Activated CD8-positive, alpha-beta T cell treated with anti-CD3 and anti-CD28 coated beads for 36 hours (primary cell): ENCODE data around the gene TBL2. TPM values are rescaled to one million over a fixed set of nuclear protein-coding genes. Genes with fewer than 3 reads are reported as not detected.
"Not testable (repeated sequence)": the region's sequence is repeated elsewhere in the genome, so short reads cannot be mapped to it uniquely, and the experiment has no call there.

Source experiments
- ATAC-seq: fragments of 200-7000 bp; cut with Tn5 transposase; one replicate; pipeline ENCODE4 v1.10.0; 2021; ENCODE audit warnings: mild to moderate bottlenecking, moderate library complexity
- CTCF ChIA-PET: fragments of 350-600 bp; sonication (Branson Sonifier 250); formaldehyde crosslinking; loops from one replicate; lab custom pipeline; 2021; ENCODE audit warnings: antibody characterized with exemption; lab: Charles Lee
- POLR2A ChIA-PET: fragments of 350-600 bp; sonication (Branson Sonifier 250); formaldehyde crosslinking; loops from one replicate; lab custom pipeline; 2021; ENCODE audit warnings: antibody characterized with exemption; lab: Charles Lee
- DNase-seq: peaks from one replicate; pipeline ENCODE4 v3.0.0-alpha.2; 2020
- H3K27ac Mint-ChIP-seq: one replicate; pipeline ENCODE4 v1.8.0; 2021; ENCODE audit warnings: mild to moderate bottlenecking, mixed read lengths
- H3K27me3 Mint-ChIP-seq: one replicate; pipeline ENCODE4 v1.8.0; 2021; ENCODE audit warnings: mixed read lengths
- H3K36me3 Mint-ChIP-seq: one replicate; pipeline ENCODE4 v1.8.0; 2021; ENCODE audit warnings: low read depth, mixed read lengths
- H3K4me1 Mint-ChIP-seq: one replicate; pipeline ENCODE4 v1.8.0; 2021; ENCODE audit warnings: low read depth, mixed read lengths
- H3K4me3 Mint-ChIP-seq: one replicate; pipeline ENCODE4 v1.8.0; 2021; ENCODE audit warnings: mild to moderate bottlenecking, moderate library complexity, mixed read lengths
- H3K9me3 Mint-ChIP-seq: one replicate; pipeline ENCODE4 v1.8.0; 2021; ENCODE audit warnings: mixed read lengths
- intact Hi-C: fragments of 100-400 bp; cut with micrococcal nuclease; formaldehyde crosslinking; loops from one replicate; pipeline ENCODE4 v1.10.0; 2022
- total RNA-seq, 2 experiments: library from RNA; stranded (reverse); gene quantifications; one replicate each; pipeline ENCODE4 v1.2.3, GENCODE V29; 2021
- TF ChIP-seq, protein P1 (sequence below): fragments of 200-600 bp; IDR thresholded peaks from one replicate; pipeline ENCODE4 v1.8.0; 2022; ENCODE audit warnings: antibody characterized with exemption, mild to moderate bottlenecking

The TBL2 gene
- total RNA-seq, 2 experiments from 2014 or later, result 29.6 to 30.7 TPM

GRCh38 chr7:73544678-73545077 lies 33.7 kb downstream of the TBL2 start:
- Mint-ChIP-seq H3K27ac (no peak overlapping the region), H3K4me1 (peaks cover 21% of the 10 kb centered on the region), H3K27me3 (no peaks in the 10 kb centered on the region), H3K9me3 (no peaks in the 10 kb centered on the region), H3K4me3 (no peak overlapping the region), H3K36me3 (peaks cover 31% of the 10 kb centered on the region)
- intact Hi-C loops, result no loop called here
- ChIA-PET POLR2A (interaction anchor here (0.6 to 0.7 kb wide), 2 partner anchors 23 to 44 kb away, joined by 3 to 5 read pairs; no protein-coding TSS in a partner anchor), CTCF (no interaction called here)
- TF ChIP-seq, protein P1, sequence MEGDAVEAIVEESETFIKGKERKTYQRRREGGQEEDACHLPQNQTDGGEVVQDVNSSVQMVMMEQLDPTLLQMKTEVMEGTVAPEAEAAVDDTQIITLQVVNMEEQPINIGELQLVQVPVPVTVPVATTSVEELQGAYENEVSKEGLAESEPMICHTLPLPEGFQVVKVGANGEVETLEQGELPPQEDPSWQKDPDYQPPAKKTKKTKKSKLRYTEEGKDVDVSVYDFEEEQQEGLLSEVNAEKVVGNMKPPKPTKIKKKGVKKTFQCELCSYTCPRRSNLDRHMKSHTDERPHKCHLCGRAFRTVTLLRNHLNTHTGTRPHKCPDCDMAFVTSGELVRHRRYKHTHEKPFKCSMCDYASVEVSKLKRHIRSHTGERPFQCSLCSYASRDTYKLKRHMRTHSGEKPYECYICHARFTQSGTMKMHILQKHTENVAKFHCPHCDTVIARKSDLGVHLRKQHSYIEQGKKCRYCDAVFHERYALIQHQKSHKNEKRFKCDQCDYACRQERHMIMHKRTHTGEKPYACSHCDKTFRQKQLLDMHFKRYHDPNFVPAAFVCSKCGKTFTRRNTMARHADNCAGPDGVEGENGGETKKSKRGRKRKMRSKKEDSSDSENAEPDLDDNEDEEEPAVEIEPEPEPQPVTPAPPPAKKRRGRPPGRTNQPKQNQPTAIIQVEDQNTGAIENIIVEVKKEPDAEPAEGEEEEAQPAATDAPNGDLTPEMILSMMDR, result no peak
- no peak for ATAC-seq
- DNase-seq, result no peak

GRCh38 chr7:73541722-73542121 lies 36.7 kb downstream of the TBL2 start:
- no peaks in the 10 kb centered on the region for H3K9me3 Mint-ChIP-seq
- TF ChIP-seq, protein P1, result no peak
- ChIA-PET CTCF (no interaction called here), POLR2A (interaction anchor here (1.5 to 1.6 kb wide), 2 partner anchors 20 to 25 kb away, joined by 3 to 7 read pairs; partner anchors contain the start of gene BAZ1B)
- no peak overlapping the region for H3K27ac Mint-ChIP-seq
- peaks cover 44% of the 10 kb centered on the region for H3K36me3 Mint-ChIP-seq
- ATAC-seq (no peak), DNase-seq (no peak)
- H3K27me3 Mint-ChIP-seq, result no peaks in the 10 kb centered on the region
- H3K4me1 Mint-ChIP-seq, result peaks cover 5% of the 10 kb centered on the region
- intact Hi-C loops, result no loop called here
- H3K4me3 Mint-ChIP-seq, result no peak overlapping the region

DNA sequence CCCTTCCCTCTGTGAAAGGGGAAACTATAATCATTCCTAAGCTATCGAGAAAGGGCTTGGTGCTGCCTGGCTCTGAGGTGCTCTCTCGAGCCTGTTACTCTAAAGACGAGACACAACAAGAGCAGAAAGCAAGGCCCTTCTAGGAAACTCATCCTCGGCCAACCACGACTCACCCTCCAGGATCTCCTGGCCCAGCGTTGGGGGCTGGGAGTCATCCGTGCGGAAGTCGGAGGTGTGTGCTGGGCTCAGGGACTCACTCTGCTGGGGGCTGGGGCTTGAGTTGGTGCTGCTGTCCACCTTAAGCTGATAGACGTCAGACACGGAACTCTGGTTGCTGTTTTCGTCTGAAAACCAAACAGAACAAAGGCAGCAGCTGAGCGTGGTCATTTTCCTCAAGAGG lies 38.7 kb downstream of the TBL2 start:
- no peaks in the 10 kb centered on the region for H3K27me3 Mint-ChIP-seq
- H3K27ac Mint-ChIP-seq, result no peak overlapping the region
- H3K4me3 Mint-ChIP-seq, result no peak overlapping the region
- H3K4me1 Mint-ChIP-seq, result no peaks in the 10 kb centered on the region
- POLR2A ChIA-PET, result no interaction called here
- ATAC-seq (no peak), DNase-seq (no peak)
- CTCF ChIA-PET, result interaction anchor here (0.7 to 1.0 kb wide), 2 partner anchors 68 to 186 kb away, joined by 3 read pairs; no protein-coding TSS in a partner anchor
- TF ChIP-seq, protein P1, result no peak
- intact Hi-C loops, result no loop called here
- peaks cover 45% of the 10 kb centered on the region for H3K36me3 Mint-ChIP-seq
- H3K9me3 Mint-ChIP-seq, result no peaks in the 10 kb centered on the region

- H3K27me3 Mint-ChIP-seq, intact Hi-C loops, H3K4me1 Mint-ChIP-seq, H3K9me3 Mint-ChIP-seq, ATAC-seq, H3K27ac Mint-ChIP-seq, DNase-seq, H3K4me3 Mint-ChIP-seq: not testable (repeated sequence)
- CTCF ChIA-PET, result interaction anchor here (1.4 kb wide), 1 partner anchor 11 kb away, joined by 4 read pairs; no protein-coding TSS in a partner anchor
- POLR2A ChIA-PET, result interaction anchor here (1.4 to 1.5 kb wide), 2 partner anchors 10 to 11 kb away, joined by 4 read pairs; no protein-coding TSS in a partner anchor
- peaks cover 41% of the 10 kb centered on the region for H3K36me3 Mint-ChIP-seq
These were observed 39.9 kb downstream of the TBL2 start for GRCh38 chr7:73538510-73538909.

DNA sequence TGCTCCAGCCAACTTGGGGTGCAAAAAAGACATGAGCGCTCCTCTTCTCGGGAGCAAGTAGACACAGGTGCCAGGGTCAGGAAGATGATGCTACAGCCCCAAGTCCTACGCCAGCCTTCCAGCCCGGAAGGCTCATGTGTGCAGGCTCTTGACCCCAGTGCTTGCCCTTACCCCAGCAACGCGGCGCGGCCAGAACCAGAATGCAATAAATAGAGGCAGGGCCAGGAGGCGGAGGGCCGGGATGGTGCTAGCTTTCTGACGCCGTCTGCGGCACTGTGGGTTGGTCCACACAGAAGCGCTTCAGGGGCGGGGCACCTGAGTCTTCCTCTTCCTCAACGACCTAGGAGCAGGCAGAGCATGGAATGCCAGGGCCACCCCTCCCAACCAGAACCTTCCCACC lies 41.3 kb downstream of the TBL2 start:
- no peaks in the 10 kb centered on the region for H3K9me3 Mint-ChIP-seq
- POLR2A ChIA-PET, result interaction anchor here (0.8 to 2.0 kb wide), 5 partner anchors 9 to 82 kb away, joined by 3 to 9 read pairs (median 4); partner anchors contain the start of gene BAZ1B
- intact Hi-C loops, result no loop called here
- H3K27me3 Mint-ChIP-seq, result no peaks in the 10 kb centered on the region
- no peak overlapping the region for H3K4me3 Mint-ChIP-seq
- H3K4me1 Mint-ChIP-seq, result no peaks in the 10 kb centered on the region
- peaks cover 36% of the 10 kb centered on the region for H3K36me3 Mint-ChIP-seq
- ATAC-seq (no peak), DNase-seq (no peak)
- TF ChIP-seq, protein P1, result no peak
- H3K27ac Mint-ChIP-seq, result no peak overlapping the region
- CTCF ChIA-PET, result no interaction called here
